ENCODE measurements around the gene LIN7B. TPM values are rescaled to one million over a fixed set of nuclear protein-coding genes. Genes with fewer than 3 reads are reported as not detected.

LIN7B gene
- total and polyA plus RNA-seq, 9 of the 15 experiments (the other 6 are each of a cell fraction or from before 2014, with no cell fraction given) = 0.89 to 15.7 (median 4.0) TPM

- TF ChIP-seq ZBTB5 (IDR thresholded peaks at IDR 0.05) = no peak
- no peak for TF ChIP-seq SIRT6 (IDR thresholded peaks at IDR 0.05; ENCODE audit: low read depth, low read length)
- peak; percentile 93 for TF ChIP-seq SMAD4 (CRISPR knock-in tag; conservative IDR thresholded peaks at IDR 0.05)
- no peak for TF ChIP-seq KLF10 (CRISPR knock-in tag; IDR thresholded peaks at IDR 0.05)
- no peak for TF ChIP-seq FOXJ2 (tag; IDR thresholded peaks at IDR 0.05)
- peak; percentile 88 for TF ChIP-seq TCF7L2 (IDR thresholded peaks at IDR 0.05; ENCODE audit: low read depth, low read length)
- TF ChIP-seq BRD9 (IDR thresholded peaks at IDR 0.05; ENCODE audit: low read depth, partially characterized antibody) = no peak
- no peak for TF ChIP-seq ZNF76 (CRISPR knock-in tag; IDR thresholded peaks at IDR 0.05; ENCODE audit: borderline replicate concordance)
- 0 out of 2 replicates have a peak, but pooled peaks have one; percentile 38 for TF ChIP-seq CAMTA2 (CRISPR knock-in tag; conservative IDR thresholded peaks at IDR 0.05)
- no peak for TF ChIP-seq POLR2AphosphoS2 (IDR thresholded peaks at IDR 0.05; ENCODE audit: low read length)
- no peak for TF ChIP-seq ZNF778 (CRISPR knock-in tag; IDR thresholded peaks at IDR 0.05)
- peak; percentile 47 for TF ChIP-seq NFYB (IDR thresholded peaks at IDR 0.05; ENCODE audit: extremely low read depth, insufficient read length)
- TF ChIP-seq KLF6 (CRISPR knock-in tag; IDR thresholded peaks at IDR 0.05; ENCODE audit: borderline replicate concordance) = 0 out of 2 replicates have a peak, but pooled peaks have one; percentile 37
- peak; percentile 81 for TF ChIP-seq MYC (IDR thresholded peaks at IDR 0.05; ENCODE audit: low read depth, low read length)
- peak; percentile 95; the same call in 1 of the 2 replicates for TF ChIP-seq MYC (CRISPR knock-in tag; IDR thresholded peaks at IDR 0.05; ENCODE audit: borderline replicate concordance, low read depth)
- TF ChIP-seq HMGXB4 (CRISPR knock-in tag; IDR thresholded peaks at IDR 0.05) = peak; percentile 76
- TF ChIP-seq BRCA1 (IDR thresholded peaks at IDR 0.05) = no peak
- TF ChIP-seq BRCA1 (CRISPR knock-in tag; IDR thresholded peaks at IDR 0.05) = no peak
- TF ChIP-seq ZNF174 (CRISPR knock-in tag; IDR thresholded peaks at IDR 0.05) = no peak
- peak; percentile 17 for TF ChIP-seq NEUROD1 (IDR thresholded peaks at IDR 0.05; ENCODE audit: borderline replicate concordance, low read depth, low read length, partially characterized antibody)
- TF ChIP-seq ZNF444 (CRISPR knock-in tag; IDR thresholded peaks at IDR 0.05) = no peak
- TF ChIP-seq PRPF4 (IDR thresholded peaks at IDR 0.05; ENCODE audit: insufficient read depth, low read depth, low read length, poor library complexity, severe bottlenecking) = no peak
- no peak for TF ChIP-seq CBX5 (IDR thresholded peaks at IDR 0.05; ENCODE audit: borderline replicate concordance, low read depth)
- TF ChIP-seq ZNF23 (CRISPR knock-in tag; IDR thresholded peaks at IDR 0.05) = no peak
- TF ChIP-seq TEAD1 (CRISPR knock-in tag; IDR thresholded peaks at IDR 0.05) = peak; percentile 42 to 78; a peak in 2 of 4 replicates
Measured at GRCh38 chr19:49118565-49119410, 4.6 kb downstream of the LIN7B start, which contains the start of gene C19orf73 (continued).
